K562 (cell line): ENCODE results near the gene SLC34A1.

Experiments used
- BCL6 ChIP-seq: fragments of 250-450 bp; sonication (Bioruptor Pico); IDR thresholded peaks from 2 replicates; pipeline ENCODE4 v1.4.0; 2020
- CHD2 ChIP-seq: IDR thresholded peaks from 2 replicates; pipeline ENCODE4 v1.6.1; 2011; ENCODE audit warnings: low read depth, low read length
- EZH2 ChIP-seq: IDR thresholded peaks from 2 replicates; pipeline ENCODE4 v1.6.1; 2012; ENCODE audit warnings: low read depth, mild to moderate bottlenecking, inconsistent platforms, low read length, borderline replicate concordance
- GTF2F1 ChIP-seq: IDR thresholded peaks from 2 replicates; pipeline ENCODE4 v1.6.1; 2011; ENCODE audit warnings: low read depth, low read length, improper control_type of control experiment
- KDM1A ChIP-seq, 2 experiments: fragments of 450-650 bp; IDR thresholded peaks; 2 replicates each; pipeline ENCODE4 v1.6.1; 2016; ENCODE audit warnings: mild to moderate bottlenecking in 2 of 2
- NFIC ChIP-seq: fragments of 450-650 bp; IDR thresholded peaks from 2 replicates; pipeline ENCODE4 v1.6.1; 2017; ENCODE audit warnings: mild to moderate bottlenecking, inconsistent platforms
- PHF8 ChIP-seq: fragments of 200-600 bp; sonication (generic); IDR thresholded peaks from 2 replicates; pipeline ENCODE4 v1.6.1; 2012; ENCODE audit warnings: mixed run types, mild to moderate bottlenecking, inconsistent platforms, low read length, moderate library complexity, borderline replicate concordance
- POLR2AphosphoS2 ChIP-seq: IDR thresholded peaks from 2 replicates; pipeline ENCODE4 v1.6.1; 2012; ENCODE audit warnings: low read length, improper control_type of control experiment
- SRF ChIP-seq, 2 experiments: fragments of 250-450, 450-650 bp in 1 of 2; sonication (Bioruptor Pico) in 1 of 2; sonication (generic) in 1 of 2; formaldehyde crosslinking; IDR thresholded peaks; 2 replicates each; pipeline versions ENCODE4 v1.5.0 to v1.5.1; 2020 to 2022; ENCODE audit warnings: mild to moderate bottlenecking in 1 of 2, missing genetic modification reagents in 1 of 2
- TAF15 ChIP-seq: fragments of 200-400 bp; formaldehyde crosslinking; IDR thresholded peaks from 2 replicates; pipeline ENCODE4 v1.6.1; 2017; ENCODE audit warnings: mild to moderate bottlenecking, low read depth, low read length, moderate library complexity
- ZNF445 ChIP-seq: fragments of 250-450 bp; sonication (Bioruptor Pico); IDR thresholded peaks from 2 replicates; pipeline ENCODE4 v1.4.0; 2020; ENCODE audit warnings: low read depth, mild to moderate bottlenecking, moderate library complexity
- TF ChIP-seq, protein P1 (sequence below), 2 experiments: IDR thresholded peaks; 2 replicates each; pipeline ENCODE4 v1.6.1; 2011; ENCODE audit warnings: borderline replicate concordance in 1 of 2, control low read depth in 1 of 2, low read depth in 1 of 2, low read length in 1 of 2, mild to moderate bottlenecking in 1 of 2, mixed read lengths in 1 of 2, moderate library complexity in 1 of 2; ENCODE audit not compliant: insufficient read depth in 1 of 2, insufficient read length in 1 of 2, poor library complexity in 1 of 2, severe bottlenecking in 1 of 2; ENCODE audit errors: extremely low read depth in 1 of 2

DNA sequence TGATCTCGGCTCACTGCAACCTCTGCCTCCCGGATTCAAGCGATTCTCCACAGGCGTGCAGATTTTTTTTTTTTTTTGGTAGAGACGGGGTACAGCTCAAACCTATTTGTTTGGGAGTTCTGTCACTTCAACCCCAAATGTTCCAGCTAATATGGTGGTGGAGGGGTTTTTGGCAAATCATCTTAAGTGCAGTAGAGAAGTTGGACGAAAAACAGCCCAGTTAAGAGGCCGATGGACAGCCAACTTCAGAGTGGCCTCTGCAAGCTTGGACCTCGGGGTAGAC is 61.6 kb downstream of the SLC34A1 start:
- no peak for TF ChIP-seq KDM1A (IDR thresholded peaks at IDR 0.05)
- no peak for TF ChIP-seq POLR2AphosphoS2
- TF ChIP-seq PHF8, result no peak
- TF ChIP-seq NFIC, result no peak
- TF ChIP-seq ZNF445 (CRISPR knock-in tag), result no peak
- no peak for TF ChIP-seq SRF (CRISPR knock-in tag; IDR thresholded peaks at IDR 0.05)
- TF ChIP-seq, protein P1, sequence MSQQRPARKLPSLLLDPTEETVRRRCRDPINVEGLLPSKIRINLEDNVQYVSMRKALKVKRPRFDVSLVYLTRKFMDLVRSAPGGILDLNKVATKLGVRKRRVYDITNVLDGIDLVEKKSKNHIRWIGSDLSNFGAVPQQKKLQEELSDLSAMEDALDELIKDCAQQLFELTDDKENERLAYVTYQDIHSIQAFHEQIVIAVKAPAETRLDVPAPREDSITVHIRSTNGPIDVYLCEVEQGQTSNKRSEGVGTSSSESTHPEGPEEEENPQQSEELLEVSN (IDR thresholded peaks at IDR 0.05; ENCODE audit: borderline replicate concordance in 1 of 2, extremely low read depth in 1 of 2, insufficient read depth in 1 of 2, insufficient read length in 1 of 2, low read depth in 1 of 2, low read length in 1 of 2, poor library complexity in 1 of 2, severe bottlenecking in 1 of 2), result no peak
- no peak for TF ChIP-seq EZH2
- TF ChIP-seq GTF2F1, result no peak
- no peak for TF ChIP-seq TAF15
- no peak for TF ChIP-seq CHD2
- TF ChIP-seq BCL6 (CRISPR knock-in tag), result no peak
